HEK293 (cell line): ENCODE measurements around the gene ARHGAP22.

Experiments used
- CTCF ChIP-seq: fragments of 450-650 bp; formaldehyde crosslinking; IDR thresholded peaks from 2 replicates; pipeline ENCODE4 v1.5.1; 2016; ENCODE audit warnings: missing biosample characterization, missing genetic modification characterization
- ZNF133 ChIP-seq: fragments of 450-650 bp; formaldehyde crosslinking; IDR thresholded peaks from 2 replicates; pipeline ENCODE4 v1.5.1; 2016; ENCODE audit warnings: missing biosample characterization, missing genetic modification characterization

- no peak for TF ChIP-seq ZNF133 (tag by site-specific recombination)
- no peak for TF ChIP-seq CTCF
These were observed 55.6 kb downstream of the ARHGAP22 start for GRCh38 chr10:48549236-48549635.
